NCI-H1436 treated with DMSO at 0.1 percent for 48 hours (cell line): ENCODE data around the gene PREX1.

Experiments
- DNase-seq: peaks from one replicate; lab custom pipeline; 2025; lab: John Stamatoyannopoulos, UW

The PREX1 gene

DNA sequence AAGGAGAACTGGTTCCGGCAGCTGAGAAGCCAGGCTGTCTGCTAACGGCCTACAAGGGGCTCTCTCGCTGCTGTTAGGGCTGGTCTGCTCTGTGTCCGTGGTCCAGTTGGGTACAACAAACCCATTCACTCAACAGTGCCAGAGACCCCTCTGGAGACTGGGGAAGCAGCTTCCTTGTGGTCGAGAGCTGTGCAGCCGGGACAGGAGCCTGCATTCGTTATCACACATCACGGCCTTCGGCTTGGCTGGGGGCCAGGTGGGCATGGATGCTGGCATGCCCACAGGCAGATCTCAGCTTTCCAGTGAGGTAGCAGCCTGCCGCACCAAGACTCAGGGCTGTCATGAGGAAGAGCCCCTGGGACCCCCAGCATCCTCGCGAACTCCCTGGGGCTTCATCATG, 124.7 kb downstream of the PREX1 start:
- DNase-seq: no peak

DNA sequence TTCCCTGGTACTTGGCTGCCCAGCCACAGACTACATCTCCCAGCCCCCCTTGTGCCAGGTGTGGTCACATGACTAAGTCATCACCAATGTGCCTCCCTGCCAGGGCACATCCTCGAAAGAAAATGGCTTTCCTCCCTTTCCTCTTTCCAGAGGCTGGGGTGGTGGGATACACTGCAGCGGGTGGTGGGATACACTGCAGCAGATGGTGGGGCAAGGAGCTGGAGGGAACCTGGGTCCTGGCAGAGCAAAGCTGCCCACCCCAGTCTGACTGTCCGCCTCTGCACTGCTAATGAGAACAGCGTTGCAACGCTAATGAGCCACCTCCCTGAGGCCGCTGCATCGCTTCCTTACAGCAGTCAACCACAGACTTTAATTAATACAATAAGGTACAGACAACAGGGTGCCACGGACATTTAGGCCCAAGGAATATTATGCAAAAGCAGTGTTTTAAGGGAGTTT, 125.3 kb downstream of the PREX1 start:
- DNase-seq: no peak

DNA sequence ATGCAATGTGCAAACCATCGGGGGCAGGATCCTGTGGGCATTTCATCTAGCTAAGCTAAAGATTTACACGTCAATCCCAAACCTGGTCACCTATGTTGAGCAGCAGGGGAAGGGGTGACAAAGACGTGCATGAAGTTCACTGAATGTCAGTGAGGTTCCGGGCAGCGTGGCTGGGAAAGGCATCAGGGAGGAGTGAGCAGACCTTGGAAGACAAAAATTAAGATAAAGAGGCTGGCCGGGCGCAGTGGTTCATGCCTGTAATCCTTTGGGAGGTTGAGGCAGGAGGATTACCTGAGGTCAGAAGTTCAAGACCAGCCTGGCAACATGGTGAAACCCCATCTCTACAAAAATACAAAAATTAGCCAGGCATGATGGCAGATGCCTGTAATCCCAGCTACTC, 126.1 kb downstream of the PREX1 start:
- DNase-seq: no peak

DNA sequence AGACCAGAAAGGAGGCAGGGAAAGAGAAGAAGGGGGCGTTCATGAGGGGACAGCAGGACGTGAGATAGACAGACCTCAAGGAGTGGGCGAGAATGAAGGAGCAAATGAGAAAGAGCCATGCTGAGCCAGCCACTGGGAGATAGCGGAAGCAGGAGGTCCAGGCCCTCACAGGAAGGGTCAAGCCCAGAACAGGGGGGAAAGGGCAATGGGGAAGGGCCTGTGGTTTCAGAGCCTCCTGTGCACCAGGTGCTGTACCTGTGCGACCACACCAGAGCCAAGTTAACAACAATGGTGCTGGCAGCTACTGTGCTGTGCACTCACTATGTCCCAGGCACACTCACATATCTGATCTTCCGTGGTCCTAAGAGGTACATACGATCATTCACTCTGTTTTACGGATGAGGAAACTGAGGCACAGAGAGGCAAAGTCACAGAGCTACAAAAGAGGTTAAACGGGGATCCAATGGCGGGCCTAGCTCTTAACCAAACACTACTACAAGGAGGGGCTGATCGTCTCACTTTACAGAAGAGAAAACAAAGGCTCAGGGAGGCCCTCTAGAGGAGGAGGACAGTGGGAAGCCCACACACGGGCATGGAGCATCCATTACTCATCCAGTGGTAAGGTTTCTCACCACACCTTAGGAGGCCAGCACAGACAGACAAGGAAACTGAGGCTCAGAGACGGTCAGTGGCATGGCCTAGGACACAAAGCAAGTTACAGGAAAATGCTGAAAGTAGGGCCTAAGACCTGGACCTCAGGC, 129.1 kb downstream of the PREX1 start:
- no peak for DNase-seq

DNA sequence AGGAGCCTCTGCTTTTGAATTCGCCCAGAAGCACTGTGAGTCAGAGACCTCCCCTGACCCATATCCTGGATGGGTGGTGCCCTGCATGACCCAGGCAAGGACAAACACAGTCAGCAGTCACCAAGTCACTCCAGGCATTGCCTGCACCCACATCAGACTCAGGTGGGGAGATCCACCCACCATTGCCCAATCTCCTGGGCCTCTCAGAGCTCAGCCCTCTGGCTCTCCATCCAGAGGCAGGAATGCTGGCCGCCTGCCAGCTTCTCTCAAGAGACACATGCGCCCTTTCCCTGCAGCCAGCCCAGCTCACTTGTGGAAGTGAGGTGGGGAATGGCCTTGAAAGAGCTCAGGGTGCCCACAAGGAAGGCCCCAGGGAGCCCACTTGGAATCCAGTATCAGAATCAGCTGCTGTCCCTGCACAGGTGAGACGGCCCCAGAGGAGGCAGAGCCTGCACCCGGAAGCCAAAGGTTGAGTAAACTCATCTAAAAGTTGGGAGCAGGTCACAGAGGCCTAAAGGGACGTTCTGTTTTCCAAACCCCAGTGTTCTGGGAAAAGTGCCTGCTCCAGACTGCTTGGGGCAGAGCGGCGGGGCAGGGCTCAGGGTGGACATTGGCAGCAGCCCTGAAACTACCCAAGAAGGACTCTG, 129.8 kb downstream of the PREX1 start:
- no peak for DNase-seq

DNA sequence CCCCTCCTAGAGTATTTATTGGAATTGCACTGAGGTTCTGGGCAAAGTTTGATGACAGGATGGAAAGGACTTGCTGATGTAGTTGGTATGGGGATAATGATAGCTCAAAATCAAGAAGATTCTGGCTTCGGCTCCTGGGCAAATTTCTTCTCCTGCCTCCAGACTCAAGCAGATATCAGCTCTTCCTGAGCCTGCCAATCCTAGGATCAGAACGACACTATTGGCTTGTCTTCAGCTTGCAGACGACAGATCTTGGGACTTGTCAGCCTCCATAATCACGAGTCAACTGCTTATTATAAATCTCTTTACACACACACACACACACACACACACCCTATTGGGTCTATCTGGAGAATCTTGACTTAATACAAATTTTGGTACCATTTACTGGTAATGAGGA, 131.1 kb downstream of the PREX1 start:
- DNase-seq: no peak

DNA sequence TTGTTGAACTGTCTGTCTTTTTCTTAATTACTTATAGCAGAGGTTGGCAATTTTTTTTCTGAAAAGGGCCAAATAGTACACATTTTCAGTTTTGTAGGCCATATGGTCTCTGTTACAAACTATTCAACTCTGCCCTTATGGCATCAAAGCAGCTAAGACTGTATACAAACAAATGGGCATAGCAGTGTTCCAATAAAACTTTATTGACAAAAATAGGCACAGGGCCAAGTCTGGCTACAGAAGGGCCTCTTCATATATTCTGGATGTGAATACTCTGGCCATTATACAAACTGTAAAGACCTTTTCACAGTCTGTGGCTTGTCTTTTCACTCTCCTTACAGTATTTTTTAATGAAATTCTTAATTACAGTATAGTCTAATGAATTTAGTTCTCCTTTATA, 132.1 kb downstream of the PREX1 start:
- DNase-seq: no peak

DNA sequence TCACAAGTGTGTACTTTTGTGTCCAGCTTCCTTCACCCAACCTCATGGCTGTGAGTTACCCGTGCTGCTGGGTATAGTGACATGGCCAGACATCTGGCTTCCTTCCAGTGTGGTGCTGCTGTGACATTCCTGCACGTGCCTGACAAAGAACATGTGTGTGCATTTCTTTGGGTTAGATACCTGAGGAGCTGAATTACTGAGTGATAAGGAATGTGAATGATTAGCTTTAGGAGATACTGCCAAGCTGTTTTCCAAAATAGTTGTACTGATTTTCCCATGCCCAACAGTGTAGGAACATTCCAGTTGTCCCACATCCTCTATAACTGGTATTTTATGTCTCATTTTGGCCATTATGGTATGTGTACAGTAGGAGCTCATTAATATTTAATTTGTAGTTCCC, 132.5 kb downstream of the PREX1 start:
- DNase-seq: no peak

DNA sequence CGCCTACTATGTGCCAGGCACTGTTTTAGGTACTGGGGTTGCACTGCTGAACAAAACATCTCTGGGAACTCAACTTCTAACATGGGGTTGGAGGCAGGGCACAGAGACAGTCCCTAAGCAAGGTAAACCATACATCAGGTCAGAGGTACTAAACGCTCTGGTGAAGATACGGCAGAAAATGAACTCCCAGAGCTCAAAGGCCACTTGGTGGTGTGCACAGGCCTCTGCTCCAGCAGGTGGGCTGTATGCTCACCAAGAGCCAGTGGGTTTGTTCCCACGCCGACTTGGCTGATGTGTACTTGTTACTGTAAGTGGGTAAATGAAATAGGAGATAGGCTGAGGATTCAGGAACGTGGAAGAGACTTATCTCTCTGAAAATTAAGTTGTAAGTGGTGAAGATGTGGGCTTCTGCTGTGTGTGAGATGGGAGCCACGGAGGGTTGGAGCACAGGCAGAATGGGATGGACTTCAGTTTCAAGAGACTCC, 133.4 kb downstream of the PREX1 start:
- DNase-seq: no peak

DNA sequence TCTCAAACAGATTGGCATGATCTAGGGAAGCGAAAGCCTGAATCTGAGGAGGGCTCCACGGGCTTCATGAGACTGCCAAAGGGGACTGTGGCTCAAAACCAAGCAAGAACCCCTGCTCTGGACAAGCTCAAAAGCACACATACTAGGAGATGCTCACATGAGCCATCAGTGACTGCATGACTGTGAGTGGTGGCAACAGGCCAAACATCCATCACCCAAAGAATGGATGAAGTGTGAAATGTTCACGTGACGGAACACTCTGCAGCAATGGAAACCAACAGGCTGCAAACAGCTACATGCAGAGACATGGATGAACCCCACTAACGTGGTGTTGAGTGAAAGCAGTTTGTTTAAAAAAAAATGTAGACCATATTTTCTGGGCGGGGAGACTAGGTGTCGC, 136.3 kb downstream of the PREX1 start:
- no peak for DNase-seq

DNA sequence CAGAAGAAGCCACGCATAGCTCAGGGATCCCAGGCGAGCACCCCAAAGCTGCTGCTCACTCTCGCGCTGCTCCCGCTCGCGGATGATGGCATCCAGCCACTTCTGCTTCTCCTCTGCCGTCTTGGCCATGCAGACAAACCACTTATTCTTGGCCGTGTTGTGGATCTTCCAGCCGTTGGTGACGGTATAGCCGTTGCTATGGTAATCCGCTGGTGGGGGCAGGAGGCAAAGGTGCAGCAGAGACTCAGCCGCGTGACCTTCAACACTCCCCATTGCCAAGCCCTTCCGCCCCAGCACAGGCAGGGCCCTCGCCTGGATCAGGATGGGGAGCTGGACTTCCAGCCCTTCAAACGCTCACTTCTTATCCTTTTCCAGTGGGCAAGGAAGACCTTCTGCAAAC, 136.9 kb downstream of the PREX1 start:
- DNase-seq: no peak

DNA sequence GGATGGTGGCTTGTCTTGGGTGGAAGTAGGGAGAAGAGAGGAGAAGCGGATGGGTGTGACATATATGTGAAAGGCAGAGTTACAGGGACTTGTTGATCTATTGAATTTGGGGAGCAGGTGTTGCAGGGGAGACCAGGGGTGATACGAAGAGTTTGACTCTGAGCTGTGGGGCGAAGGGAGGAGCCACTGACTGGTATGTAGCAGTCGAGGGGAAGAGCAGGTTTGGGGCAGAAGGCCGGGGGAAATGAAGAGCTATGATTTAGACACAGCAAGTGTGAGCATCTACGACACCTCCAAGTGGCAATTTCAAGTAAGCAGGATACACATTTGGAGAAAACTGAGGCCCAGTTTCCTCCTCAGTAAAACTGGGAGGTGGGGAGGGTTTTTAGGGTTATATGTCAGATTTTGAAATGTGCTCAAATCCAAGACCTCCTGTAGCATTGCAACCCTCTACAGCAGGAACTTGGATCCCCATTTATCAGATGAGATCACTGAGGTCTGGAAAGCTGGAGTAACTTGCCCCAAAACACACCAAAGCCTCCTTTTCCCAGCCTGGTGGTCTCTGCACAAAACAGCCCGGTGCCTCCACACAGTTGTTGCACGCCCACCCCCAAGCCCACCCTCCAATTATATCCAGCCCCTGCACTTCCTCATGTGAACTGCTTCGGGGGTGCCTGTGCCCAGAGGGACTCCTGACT, 137.8 kb downstream of the PREX1 start:
- DNase-seq: no peak

DNA sequence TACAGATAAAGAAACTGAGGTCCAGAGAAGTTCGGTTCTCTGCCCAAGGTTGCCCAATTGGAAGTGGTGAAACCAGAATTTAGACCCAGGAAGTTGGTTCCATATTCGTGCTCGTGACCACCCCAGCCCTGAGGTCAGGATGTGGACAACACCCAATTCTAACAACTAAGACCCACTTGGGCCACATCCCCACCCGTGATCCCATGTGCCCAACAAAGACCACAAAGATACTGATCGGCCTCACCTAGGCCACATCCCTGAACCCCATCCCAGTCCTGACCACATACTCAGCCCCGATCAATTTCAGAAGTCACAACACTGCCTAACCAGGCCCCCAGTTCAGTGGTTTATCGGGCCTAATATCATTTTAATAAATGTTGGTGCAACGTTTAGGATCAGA, 138.4 kb downstream of the PREX1 start:
- DNase-seq: no peak

DNA sequence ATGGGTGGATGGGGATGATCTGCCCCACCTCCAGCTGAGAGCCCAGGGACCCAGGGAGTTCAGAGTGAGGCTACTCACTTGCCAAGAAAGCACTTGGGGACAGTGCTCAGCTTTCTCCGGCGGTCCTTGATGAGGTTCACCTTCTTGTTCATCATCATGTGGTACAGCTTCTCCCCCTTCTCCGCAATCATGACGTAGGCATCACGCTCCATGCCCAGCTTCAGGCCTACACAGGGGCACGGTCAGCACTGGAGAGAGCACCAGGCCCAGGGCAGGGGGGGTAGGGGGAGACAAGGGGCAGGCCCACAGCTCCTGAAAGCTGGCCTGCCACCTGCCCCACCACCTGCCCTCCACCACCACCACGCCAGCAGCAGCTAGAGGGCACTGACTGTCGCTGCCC, 139.2 kb downstream of the PREX1 start:
- no peak for DNase-seq

DNA sequence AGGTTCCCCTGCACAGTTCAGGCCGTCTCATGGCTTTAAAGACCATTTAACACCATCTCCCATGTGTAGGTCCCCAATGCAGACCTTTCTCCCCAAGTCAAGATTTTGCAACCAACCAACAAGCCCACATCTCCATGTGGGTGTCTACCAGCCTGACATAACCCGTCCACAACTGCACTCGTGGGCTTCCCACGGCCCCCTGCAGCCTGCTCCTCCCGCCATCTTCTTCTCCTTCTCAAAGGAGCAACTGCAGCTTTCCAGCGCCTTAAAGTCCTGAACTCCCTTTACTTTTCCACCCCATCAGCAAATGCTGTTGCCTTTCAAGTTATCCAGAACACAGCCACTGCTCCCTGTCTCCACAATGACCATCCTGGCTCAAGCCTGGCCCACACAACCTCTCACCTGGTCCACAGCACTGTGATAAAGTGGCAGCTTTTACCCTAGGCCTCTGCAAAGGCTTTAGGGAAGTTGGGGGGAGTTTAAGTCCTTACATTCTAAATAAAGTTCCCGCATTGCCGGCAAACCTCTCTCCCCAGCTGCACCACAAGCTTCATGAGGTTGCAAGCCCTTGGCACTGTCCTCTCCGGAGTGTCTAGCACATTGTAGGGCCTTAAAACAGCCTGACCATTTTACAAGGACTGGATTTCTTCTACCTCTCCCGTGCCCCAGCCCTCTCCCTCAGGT, 140.5 kb downstream of the PREX1 start:
- DNase-seq: no peak

DNA sequence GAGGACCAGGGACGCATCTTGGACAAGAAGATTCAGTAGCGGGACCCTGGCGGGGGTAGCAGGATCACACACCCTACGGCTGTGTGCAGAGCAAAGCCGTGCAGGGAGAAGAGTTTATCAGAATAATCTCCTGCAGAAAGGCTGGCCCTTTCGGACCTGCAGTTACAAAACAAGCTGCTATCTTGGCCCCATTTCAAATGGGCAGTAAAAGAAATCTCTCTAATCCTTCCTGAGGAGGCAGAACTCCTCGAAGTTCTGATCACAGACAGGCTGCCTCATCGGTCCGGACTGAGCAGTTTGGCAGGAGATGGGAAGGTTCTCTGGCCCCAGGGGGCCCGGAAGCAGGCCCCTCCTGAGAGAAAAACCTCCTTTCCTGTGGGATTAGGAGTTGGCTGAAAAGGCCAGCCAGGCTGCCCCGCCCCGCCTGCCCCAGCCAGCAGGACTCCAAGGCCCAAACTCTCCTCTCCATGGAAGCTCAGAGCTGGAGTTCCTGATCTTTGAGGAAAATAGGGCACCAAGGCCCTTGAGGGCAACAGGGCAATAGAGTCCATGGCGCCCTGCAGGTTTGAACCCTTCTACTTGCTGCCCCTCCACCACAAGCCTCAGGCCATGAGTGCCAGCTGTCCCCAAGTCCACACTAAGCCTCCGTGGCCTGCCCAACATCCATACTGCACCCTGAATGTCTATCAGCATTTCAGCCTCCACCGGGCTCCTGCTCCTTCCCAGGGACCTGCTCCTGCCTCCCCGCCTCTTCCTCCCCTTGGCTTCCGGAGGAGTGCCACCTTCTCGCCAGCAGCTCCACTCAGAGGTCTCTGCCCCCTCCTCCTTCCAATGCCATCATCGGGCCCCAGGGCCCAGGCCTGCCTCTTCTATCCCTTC, 141.3 kb downstream of the PREX1 start:
- no peak for DNase-seq

DNA sequence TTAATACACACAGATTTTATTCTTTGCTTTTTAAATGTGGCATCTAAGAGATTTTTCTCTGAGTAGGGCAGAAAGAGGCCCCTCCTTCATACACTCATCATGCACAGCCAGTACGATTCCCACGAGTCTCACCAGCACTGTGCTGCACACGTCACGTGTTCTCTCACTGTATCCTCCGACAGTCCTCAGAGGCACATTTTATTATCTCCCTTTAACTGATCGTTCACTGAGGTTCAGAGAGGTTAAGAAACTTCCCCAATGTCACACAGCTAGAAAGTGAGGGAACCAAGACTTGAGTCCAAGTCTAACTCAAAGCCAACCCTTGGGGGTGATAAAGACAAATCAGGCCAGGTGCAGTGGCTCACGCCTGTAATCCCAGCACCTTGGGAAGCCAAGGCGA, 142.5 kb downstream of the PREX1 start:
- DNase-seq: no peak

DNA sequence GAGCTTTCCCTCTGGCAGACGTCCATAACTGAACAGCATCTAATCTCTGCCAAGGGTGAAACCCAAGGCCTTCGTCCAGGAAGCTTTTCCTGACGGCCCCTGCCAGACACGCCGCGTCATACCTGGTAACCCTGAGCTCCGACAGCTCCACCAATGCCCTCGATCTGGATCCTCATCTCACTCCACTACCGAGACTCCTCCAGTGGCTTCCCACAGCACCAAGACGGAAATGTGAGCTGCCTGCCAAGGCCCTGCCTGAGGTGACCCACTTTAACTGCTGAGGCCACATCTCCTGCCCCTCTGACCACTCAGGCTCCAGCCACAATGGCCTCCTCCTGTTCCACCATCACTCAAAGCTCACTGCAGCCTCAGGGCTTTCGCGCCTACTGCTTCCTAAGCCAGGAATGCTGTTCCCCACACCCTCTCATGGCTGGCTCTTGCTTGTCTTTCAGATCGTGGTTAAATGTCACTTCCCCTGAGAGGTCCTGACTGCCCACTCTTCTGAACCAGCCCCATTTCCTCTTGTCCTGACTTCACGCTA, 143.2 kb downstream of the PREX1 start:
- DNase-seq: no peak

DNA sequence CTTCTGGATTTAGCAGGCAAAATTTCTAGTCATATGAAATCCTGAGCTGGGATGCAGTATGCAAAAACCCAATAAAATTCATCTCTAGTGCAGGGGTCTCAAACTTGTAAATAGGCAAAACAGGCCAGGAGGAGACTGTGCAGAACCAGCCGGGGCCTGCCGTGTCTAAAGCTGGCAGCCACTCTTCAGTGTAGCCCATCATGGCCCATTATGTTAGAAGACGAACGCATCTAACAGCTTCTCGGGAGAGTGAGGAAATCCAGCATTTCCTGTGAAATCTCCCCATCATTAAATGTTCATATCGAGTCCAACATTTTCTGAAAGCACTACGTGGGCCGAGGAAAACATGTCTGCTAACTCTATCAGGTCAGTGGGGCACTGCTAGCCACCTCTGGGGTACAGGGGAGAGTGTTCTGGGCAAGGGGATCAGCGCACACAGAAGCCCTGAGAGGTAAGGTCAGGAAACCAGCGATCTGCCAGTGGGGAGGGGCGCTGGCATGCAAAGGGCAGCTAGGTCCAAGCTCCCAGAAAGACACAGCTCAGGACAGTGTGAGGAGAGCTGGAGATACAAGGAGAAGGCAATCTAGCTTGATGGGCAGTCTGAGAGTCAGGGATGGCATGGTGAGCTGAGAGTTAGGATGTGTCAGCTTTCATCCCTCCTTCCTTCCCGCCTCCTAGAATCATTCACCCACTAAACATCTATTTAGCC, 144.2 kb downstream of the PREX1 start:
- DNase-seq: no peak

DNA sequence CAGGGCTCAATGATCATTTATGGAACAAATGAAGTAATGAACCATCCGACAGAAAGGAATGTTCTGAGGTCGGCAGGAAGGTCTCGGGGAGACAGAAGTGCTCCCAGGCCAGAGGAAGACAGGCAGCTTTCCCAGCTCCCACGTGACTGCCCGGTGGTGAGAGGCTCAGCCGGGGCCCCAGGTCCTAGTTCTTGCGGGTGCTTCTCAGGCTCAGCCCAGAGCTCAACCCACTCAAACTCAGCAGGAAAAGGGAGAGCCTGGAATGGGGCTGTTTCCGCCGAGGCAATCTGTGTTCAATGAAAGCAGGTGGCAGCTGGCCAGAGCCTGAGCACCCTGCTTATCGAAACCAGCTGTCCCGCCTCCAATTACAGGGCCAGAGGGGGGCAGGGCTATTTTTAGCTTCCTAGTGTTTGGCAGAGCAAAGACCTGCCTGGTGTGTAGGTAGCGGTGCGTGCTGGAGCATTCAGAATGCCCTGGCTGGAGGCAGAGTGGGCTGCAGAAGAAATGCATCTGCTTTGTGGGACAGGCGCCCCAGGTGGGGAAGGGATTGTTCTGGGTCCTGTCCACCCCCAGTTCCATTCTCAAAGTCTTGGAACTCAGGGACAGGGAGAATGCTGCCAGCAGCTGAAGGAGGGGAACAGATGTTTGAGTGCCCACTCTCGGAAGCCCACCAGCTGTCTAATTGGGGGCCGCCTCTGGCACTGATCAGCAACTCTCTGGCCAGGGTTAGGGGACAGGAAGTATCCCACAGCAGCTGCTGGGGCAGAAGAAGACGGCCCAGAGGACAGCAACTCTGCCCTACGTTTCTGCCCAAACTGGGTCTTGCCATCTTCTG, 145.1 kb downstream of the PREX1 start:
- DNase-seq: no peak
